Activated T-cell treated with anti-CD3 and anti-CD28 coated beads, Interleukin-2, amount 50 U/mL, for 72 hours (primary cell): ENCODE data around the gene ARSI. TPM values are rescaled to one million over a fixed set of nuclear protein-coding genes. Genes with fewer than 3 reads are reported as not detected.

Experiments
- ATAC-seq, 2 donors: fragments of 150-1000 bp; cut with Tn5 transposase; replicated peaks in 1 of 2; 2 replicates each; pipeline ENCODE4 v1.10.0; 2021; ENCODE audit warnings: moderate library complexity in 2 of 2, mild to moderate bottlenecking in 1 of 2
- DNase-seq, 2 donors: peaks; one replicate each; pipeline ENCODE4 v3.0.0; 2021 to 2022; ENCODE audit warnings: mixed read lengths in 1 of 2
- H3K27ac Mint-ChIP-seq: one replicate; pipeline ENCODE4 v1.8.0; 2022; ENCODE audit warnings: mild to moderate bottlenecking, moderate library complexity, mixed read lengths
- H3K27me3 Mint-ChIP-seq: one replicate; pipeline ENCODE4 v1.8.0; 2022; ENCODE audit warnings: low read depth, mixed read lengths
- H3K36me3 Mint-ChIP-seq, 2 donors: one replicate each; pipeline ENCODE4 v1.8.0; 2022; ENCODE audit warnings: mixed read lengths in 2 of 2, mild to moderate bottlenecking in 1 of 2; ENCODE audit not compliant: insufficient read depth in 2 of 2
- H3K4me1 Mint-ChIP-seq: one replicate; pipeline ENCODE4 v1.8.0; 2022; ENCODE audit warnings: low read depth, mixed read lengths
- H3K4me3 Mint-ChIP-seq, 2 donors: one replicate each; pipeline ENCODE4 v1.8.0; 2022; ENCODE audit warnings: mild to moderate bottlenecking in 2 of 2, mixed read lengths in 2 of 2, moderate library complexity in 2 of 2
- H3K9me3 Mint-ChIP-seq, 2 donors: one replicate each; pipeline ENCODE4 v1.8.0; 2022; ENCODE audit warnings: mixed read lengths in 2 of 2
- total RNA-seq, 2 donors: library from RNA; stranded (reverse); gene quantifications; one replicate each; pipeline ENCODE4 v1.2.3, GENCODE V29; 2022

Gene ARSI
- total RNA-seq, 2 donors from 2014 or later: not detected

DNA sequence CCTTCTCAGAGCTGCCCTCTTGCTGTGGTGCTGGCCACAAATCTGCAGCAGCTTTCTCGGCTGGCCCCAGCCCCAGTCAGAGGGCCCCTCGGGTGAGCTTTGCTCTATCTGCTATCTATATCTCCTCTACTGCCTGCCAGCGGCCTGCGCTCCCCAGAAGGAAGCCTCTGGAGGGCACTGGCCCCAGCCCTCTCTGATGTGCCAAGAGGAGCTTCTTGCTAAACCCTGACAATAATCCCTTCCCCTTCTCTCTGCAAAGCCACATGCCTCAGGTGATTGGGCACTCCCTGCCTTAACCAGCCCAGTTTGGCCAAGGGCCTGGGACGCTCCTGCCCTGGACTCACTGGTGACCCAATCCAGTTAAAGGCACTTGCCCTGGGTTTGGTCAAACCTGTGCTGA, 55.9 kb downstream of the ARSI start:
- H3K27me3 Mint-ChIP-seq: peaks cover 6% of the 10 kb centered on the region
- H3K4me1 Mint-ChIP-seq: no peaks in the 10 kb centered on the region
- H3K27ac Mint-ChIP-seq: no peak overlapping the region
- no peaks in the 10 kb centered on the region for H3K9me3 Mint-ChIP-seq
- ATAC-seq: no peak
- no peaks in the 10 kb centered on the region for H3K36me3 Mint-ChIP-seq
- H3K4me3 Mint-ChIP-seq: no peak overlapping the region
- DNase-seq: no peak

DNA sequence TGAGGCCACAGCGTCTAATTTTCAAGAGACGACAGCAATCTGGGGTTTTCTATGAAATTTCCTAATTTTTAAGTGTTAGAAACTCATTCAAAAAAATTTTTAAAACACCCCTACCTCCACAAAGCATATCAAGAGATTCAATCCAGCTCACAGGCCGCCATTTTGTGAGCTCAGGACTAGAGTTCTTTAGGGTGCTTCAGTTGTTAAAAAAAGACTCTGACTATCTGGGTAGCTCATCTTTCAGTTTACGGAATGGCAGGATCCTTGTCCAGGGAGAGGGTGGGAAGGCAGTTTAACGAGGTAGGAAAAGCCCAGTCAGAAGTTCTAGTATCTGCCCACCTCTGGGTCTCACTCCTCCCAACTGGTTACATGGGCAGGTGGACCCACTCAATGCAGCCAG, 56.3 kb downstream of the ARSI start:
- Mint-ChIP-seq H3K36me3 (no peaks in the 10 kb centered on the region), H3K4me3 (no peak overlapping the region), H3K27ac (no peak overlapping the region), H3K27me3 (peaks cover 6% of the 10 kb centered on the region), H3K4me1 (no peaks in the 10 kb centered on the region), H3K9me3 (no peaks in the 10 kb centered on the region)
- DNase-seq: no peak
- no peak for ATAC-seq

Other genes with a start within 250 kb of the ARSI start
- gene CSF1R, start 216.4 kb downstream of the ARSI start, total RNA-seq: 1 to 10 TPM; 1.2 to 1.8 TPM
- gene PDGFRB, start 147.1 kb downstream of the ARSI start, total RNA-seq: 1 to 10 TPM in 1 of 2 donors, under 1 TPM in 1; 0.34 to 1.1 TPM
- gene CDX1, start 136.1 kb downstream of the ARSI start, total RNA-seq: not detected
- gene SLC6A7, start 112.8 kb downstream of the ARSI start, total RNA-seq: not detected
- not detected for gene CAMK2A, start 13.1 kb downstream of the ARSI start, total RNA-seq
- gene TCOF1, start 54.8 kb upstream of the ARSI start, total RNA-seq: 10 to 100 TPM; 55.5 to 62.3 TPM
- 100 to 1,000 TPM; 363 to 455 TPM for gene CD74, start 110.0 kb upstream of the ARSI start, total RNA-seq
- gene RPS14, start 146.8 kb upstream of the ARSI start, total RNA-seq: 1,000 to 10,000 TPM; 2,954 to 3,917 TPM
- gene NDST1, start 205.2 kb upstream of the ARSI start, total RNA-seq: 1 to 10 TPM; 3.4 to 3.5 TPM